GM12874 (cell line): Measurements from ENCODE around the gene NCKAP5L.

Experiments used
- TF ChIP-seq, protein P1 (sequence below): IDR thresholded peaks from 2 replicates; pipeline ENCODE4 v1.5.1; 2011; ENCODE audit warnings: low read depth, mild to moderate bottlenecking, control low read depth, low read length, moderate library complexity; ENCODE audit not compliant: insufficient read depth

Gene NCKAP5L

DNA sequence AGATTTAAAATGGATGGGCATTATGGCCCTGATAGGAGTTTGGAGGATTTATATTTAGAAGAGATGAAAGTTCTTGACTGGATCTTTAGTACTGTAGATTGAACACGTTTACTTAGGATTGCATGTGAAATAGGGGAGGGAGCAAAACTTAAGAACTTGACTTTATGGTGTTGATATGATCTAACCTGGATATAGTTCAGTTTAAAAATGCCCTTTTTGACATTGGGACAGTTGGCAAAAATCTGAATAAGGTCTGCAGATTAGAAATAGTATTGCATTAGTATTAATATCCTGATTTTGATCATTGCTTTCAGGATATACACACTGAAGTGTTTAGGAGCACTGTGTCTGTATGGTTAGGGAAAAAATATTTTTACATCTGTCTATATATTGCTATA, 77.2 kb downstream of the NCKAP5L start:
- TF ChIP-seq, protein P1, sequence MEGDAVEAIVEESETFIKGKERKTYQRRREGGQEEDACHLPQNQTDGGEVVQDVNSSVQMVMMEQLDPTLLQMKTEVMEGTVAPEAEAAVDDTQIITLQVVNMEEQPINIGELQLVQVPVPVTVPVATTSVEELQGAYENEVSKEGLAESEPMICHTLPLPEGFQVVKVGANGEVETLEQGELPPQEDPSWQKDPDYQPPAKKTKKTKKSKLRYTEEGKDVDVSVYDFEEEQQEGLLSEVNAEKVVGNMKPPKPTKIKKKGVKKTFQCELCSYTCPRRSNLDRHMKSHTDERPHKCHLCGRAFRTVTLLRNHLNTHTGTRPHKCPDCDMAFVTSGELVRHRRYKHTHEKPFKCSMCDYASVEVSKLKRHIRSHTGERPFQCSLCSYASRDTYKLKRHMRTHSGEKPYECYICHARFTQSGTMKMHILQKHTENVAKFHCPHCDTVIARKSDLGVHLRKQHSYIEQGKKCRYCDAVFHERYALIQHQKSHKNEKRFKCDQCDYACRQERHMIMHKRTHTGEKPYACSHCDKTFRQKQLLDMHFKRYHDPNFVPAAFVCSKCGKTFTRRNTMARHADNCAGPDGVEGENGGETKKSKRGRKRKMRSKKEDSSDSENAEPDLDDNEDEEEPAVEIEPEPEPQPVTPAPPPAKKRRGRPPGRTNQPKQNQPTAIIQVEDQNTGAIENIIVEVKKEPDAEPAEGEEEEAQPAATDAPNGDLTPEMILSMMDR, result no peak

DNA sequence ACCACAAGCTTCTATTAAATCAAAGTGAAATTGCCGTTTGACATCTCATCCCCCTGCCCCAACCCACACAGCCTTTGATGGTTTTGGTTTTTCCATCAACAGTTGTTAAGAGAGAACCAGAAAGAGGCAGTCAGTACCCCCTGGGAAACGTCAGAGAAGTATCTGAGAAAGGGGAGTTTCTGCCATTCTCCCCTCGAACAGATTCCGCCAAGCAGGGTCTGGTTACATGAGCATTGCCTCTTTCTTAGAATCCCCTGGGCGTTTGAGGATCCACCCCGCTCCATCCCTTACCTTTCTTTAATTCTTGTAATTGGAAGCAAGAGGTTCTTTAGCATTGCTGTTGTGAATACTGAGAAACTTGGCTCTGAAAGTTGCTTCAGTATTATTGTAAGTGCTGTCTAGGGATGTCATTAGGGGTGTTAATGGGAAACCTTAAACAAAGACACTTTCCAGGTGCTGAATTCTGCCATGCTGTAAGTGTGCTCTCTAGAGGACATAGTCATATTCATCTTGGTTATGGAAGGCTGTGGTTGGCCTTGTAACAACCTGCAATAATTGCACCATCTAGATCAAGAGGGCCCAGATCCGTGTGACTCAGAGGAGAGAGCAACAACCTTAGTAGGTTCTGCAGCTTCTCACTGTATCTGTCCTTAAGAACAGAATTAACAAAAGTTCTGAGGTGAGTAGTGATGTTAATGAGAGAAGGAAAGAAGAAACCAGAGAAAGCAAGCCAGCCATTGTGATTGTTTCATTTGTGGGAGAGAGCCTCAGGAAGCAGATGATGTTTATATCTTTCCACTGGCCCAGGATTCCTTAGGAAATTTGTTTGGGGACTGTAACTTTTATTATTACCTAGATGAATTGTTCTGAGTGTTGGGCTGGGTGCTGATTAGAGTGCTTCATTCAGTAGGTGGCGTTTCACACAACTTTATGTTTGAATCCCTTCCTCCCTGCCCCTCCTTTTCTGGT, 77.9 kb downstream of the NCKAP5L start:
- TF ChIP-seq, protein P1, result no peak

DNA sequence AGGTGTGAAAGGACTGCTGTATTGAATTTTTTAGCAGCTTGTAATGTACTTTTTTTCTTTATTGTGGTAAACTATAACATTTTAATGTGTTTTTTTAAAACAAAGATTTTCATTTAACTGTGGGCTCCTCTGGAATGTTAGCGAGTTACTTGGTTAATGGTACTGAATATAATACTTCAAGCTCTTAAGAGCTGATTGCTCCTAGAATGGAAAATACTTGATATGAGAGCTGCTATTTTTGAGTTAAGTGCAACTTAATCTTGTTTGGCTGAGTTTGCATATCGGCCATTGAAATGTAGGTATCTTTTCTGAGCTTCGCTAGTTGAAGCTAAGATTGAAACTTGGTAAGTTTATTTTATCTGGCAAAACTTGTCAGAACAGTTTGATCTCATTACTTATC, 79.4 kb downstream of the NCKAP5L start:
- TF ChIP-seq, protein P1, result no peak

DNA sequence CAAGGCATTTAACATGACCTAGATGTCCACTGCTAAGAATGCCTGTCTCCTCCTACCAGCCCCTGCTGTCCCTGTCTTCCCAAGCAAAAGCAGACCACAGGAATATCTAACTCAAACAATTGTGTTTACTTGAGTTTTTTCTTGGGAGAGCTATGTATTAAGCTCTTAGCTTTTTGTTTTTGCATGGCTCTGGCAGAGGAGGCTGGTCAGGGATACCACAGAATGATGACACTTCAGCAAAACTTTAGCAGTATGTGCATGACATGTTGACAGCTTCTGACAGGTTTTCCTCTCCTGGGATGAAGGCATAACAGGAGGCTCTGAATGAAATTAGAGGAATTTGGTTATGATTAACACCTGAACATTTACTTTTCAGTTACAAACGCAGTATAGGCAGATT, 79.9 kb downstream of the NCKAP5L start:
- TF ChIP-seq, protein P1, result no peak

DNA sequence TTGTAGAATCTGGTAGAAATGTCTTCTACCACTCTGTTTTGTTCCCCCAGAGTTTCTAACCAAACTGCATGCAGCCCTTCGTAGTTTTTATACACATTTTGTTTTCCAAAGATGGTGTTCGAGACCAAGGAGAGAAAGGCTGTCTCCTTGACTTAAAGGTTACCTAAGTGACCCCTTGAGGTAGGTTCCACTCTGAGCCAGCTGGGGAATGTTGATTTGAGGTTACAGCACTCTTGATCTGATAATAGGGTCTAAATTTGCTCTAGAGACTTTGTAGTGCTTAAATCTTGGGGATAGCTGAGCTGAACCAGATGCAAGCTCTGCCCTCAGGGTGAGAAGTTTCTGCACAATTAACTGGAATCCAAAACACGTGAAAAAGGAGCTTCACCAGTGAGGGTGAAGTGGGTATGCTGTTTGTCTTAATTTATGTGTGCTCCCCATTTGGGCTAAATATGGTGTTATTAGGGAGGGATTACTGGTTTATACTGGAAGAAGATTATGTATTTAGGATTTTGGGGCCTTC, 83.8 kb downstream of the NCKAP5L start:
- TF ChIP-seq, protein P1, result no peak

DNA sequence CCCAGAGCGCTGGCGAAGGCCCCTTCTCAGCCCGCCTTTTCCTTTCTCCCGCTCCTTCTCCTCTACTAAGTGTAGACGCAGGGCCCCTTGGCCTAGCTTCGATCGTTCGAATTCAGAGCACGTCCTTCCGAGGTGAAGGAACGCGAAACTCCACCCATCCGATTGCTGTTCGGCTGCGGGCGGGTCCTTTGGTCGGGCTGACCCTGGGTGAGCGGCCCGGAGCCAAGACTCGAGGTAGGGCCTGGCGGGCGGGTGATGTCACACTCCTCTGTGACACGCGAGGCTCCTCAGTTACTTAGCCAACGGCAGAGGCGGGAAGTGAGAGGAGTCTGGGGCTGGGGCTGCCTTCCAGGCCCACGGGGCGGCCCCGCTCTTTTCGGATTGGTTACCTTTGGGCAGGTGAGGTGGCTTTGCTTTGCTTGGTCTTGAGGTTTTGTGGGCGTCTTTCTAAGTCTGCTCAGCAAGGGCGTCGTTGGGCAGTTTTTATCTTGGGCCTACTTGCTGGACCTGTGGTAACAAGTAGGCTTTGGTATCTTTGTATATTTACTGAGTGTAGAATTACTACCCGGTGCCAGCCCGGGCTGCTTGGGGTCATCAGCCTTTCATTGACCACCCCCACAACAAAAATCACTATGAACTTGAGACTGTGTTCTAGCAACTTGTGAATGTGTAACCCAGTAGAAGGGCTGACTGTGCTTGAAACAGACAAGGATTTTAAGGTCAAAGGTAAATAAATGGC, 86.2 kb downstream of the NCKAP5L start:
- TF ChIP-seq, protein P1, result no peak
